HPDE6-E6E7 (cell line): ENCODE measurements around the gene PDE11A.
"Not testable (repeated sequence)": the region's sequence is repeated elsewhere in the genome, so short reads cannot be mapped to it uniquely, and the experiment has no call there.

Source experiments
- DNase-seq: peaks from one replicate; pipeline ENCODE4 v3.0.0; 2011; ENCODE audit warnings: missing footprints; ENCODE audit errors: extremely low spot score

The PDE11A gene

GRCh38 chr2:178008636-178009289 is 63.8 kb downstream of the PDE11A start:
- no peak for DNase-seq

- no peak for DNase-seq
These were observed 65.9 kb downstream of the PDE11A start for GRCh38 chr2:178006710-178007109.

- no peak for DNase-seq
These were observed 66.8 kb downstream of the PDE11A start for GRCh38 chr2:178005756-178006155.

GRCh38 chr2:178002038-178002437 is 70.5 kb downstream of the PDE11A start:
- no peak for DNase-seq

GRCh38 chr2:177998996-177999395 is 73.6 kb downstream of the PDE11A start:
- no peak for DNase-seq

- no peak for DNase-seq
These were observed 74.6 kb downstream of the PDE11A start for GRCh38 chr2:177998006-177998405.

- no peak for DNase-seq
These were observed 79.6 kb downstream of the PDE11A start for GRCh38 chr2:177992992-177993391.

GRCh38 chr2:177989029-177989885 is 83.3 kb downstream of the PDE11A start:
- DNase-seq: no peak

GRCh38 chr2:177984749-177985148 is 87.8 kb downstream of the PDE11A start:
- DNase-seq: no peak

- DNase-seq: peak; percentile 60
These were observed 89.3 kb downstream of the PDE11A start for GRCh38 chr2:177983183-177983788.

- DNase-seq: no peak
These were observed 99.8 kb downstream of the PDE11A start for GRCh38 chr2:177972782-177973181.

- no peak for DNase-seq
These were observed 100.5 kb downstream of the PDE11A start for GRCh38 chr2:177972123-177972522.

- DNase-seq: no peak
These were observed 101.7 kb downstream of the PDE11A start for GRCh38 chr2:177970670-177971454.

- no peak for DNase-seq
These were observed 107.7 kb downstream of the PDE11A start for GRCh38 chr2:177964892-177965291.

- DNase-seq: no peak
These were observed 120.4 kb downstream of the PDE11A start for GRCh38 chr2:177952151-177952550.

GRCh38 chr2:177947598-177947997 is 125.0 kb downstream of the PDE11A start:
- DNase-seq: not testable (repeated sequence)

- not testable (repeated sequence) for DNase-seq
These were observed 128.0 kb downstream of the PDE11A start for GRCh38 chr2:177944530-177944929.

GRCh38 chr2:177942731-177943130 is 129.8 kb downstream of the PDE11A start:
- no peak for DNase-seq

GRCh38 chr2:177939211-177939610 is 133.4 kb downstream of the PDE11A start:
- no peak for DNase-seq

GRCh38 chr2:177930916-177931315 is 141.7 kb downstream of the PDE11A start:
- DNase-seq: no peak

GRCh38 chr2:177929662-177930522 is 142.7 kb downstream of the PDE11A start:
- DNase-seq: no peak
